HG03039 (cell line): ENCODE measurements around the gene CALCOCO1.
"Not testable (repeated sequence)": the region's sequence is repeated elsewhere in the genome, so short reads cannot be mapped to it uniquely, and the experiment has no call there.

Experiments
- ATAC-seq: cut with Tn5 transposase; IDR thresholded peaks from one replicate; pipeline ENCODE4 v1.9.1; 2021; ENCODE audit warnings: mild to moderate bottlenecking, moderate library complexity; ENCODE audit not compliant: unreplicated experiment

Gene CALCOCO1

GRCh38 chr12:53734425-53734824 lies 7.2 kb upstream of the CALCOCO1 start:
- no peak for ATAC-seq

- ATAC-seq: no peak
Measured at GRCh38 chr12:53733807-53734200, 6.6 kb upstream of the CALCOCO1 start.

- no peak for ATAC-seq
Measured at GRCh38 chr12:53733051-53733806, 6.0 kb upstream of the CALCOCO1 start.

GRCh38 chr12:53729644-53730043 lies 2.4 kb upstream of the CALCOCO1 start:
- no peak for ATAC-seq

GRCh38 chr12:53728206-53728605 lies 954 bp upstream of the CALCOCO1 start:
- ATAC-seq: no peak

GRCh38 chr12:53726946-53727309 lies 324 bp downstream of the CALCOCO1 start:
- no peak for ATAC-seq

GRCh38 chr12:53726341-53726740 lies 911 bp downstream of the CALCOCO1 start:
- no peak for ATAC-seq

GRCh38 chr12:53725824-53726223 lies 1.4 kb downstream of the CALCOCO1 start:
- no peak for ATAC-seq

GRCh38 chr12:53722450-53723041 lies 4.7 kb downstream of the CALCOCO1 start:
- ATAC-seq: no peak

GRCh38 chr12:53720946-53721345 lies 6.3 kb downstream of the CALCOCO1 start:
- ATAC-seq: no peak

GRCh38 chr12:53719649-53720048 lies 7.6 kb downstream of the CALCOCO1 start:
- ATAC-seq: no peak

GRCh38 chr12:53718567-53718966 lies 8.7 kb downstream of the CALCOCO1 start:
- ATAC-seq: not testable (repeated sequence)

GRCh38 chr12:53717319-53717718 lies 9.9 kb downstream of the CALCOCO1 start:
- no peak for ATAC-seq

- no peak for ATAC-seq
Measured at GRCh38 chr12:53714004-53714403, 13.2 kb downstream of the CALCOCO1 start.

GRCh38 chr12:53713516-53713915 lies 13.7 kb downstream of the CALCOCO1 start:
- no peak for ATAC-seq

- ATAC-seq: no peak
Measured at GRCh38 chr12:53712059-53712643, 15.1 kb downstream of the CALCOCO1 start.

- no peak for ATAC-seq
Measured at GRCh38 chr12:53710091-53710490, 17.2 kb downstream of the CALCOCO1 start.

GRCh38 chr12:53709671-53710070 lies 17.6 kb downstream of the CALCOCO1 start:
- ATAC-seq: no peak

- ATAC-seq: no peak
Measured at GRCh38 chr12:53706080-53706479, 21.2 kb downstream of the CALCOCO1 start.

- no peak for ATAC-seq
Measured at GRCh38 chr12:53703756-53704155, 23.5 kb downstream of the CALCOCO1 start.

GRCh38 chr12:53701518-53702264 lies 25.6 kb downstream of the CALCOCO1 start:
- no peak for ATAC-seq

- ATAC-seq: no peak
Measured at GRCh38 chr12:53700567-53700966, 26.7 kb downstream of the CALCOCO1 start.
